Astrocyte of the spinal cord (primary cell): ENCODE measurements around the gene KRTAP1-5.

Source experiments
- DNase-seq: peaks from one replicate; pipeline ENCODE4 v3.0.0; 2011; ENCODE audit warnings: low read depth, low spot score
- H3K4me3 ChIP-seq: 2 replicates; pipeline ENCODE4 v1.5.1; 2011; ENCODE audit warnings: low read depth, mild to moderate bottlenecking, low read length, moderate library complexity
- in situ Hi-C: cut with HindIII; loops from 2 replicates; pipeline ENCODE4 v1.10.0; 2017; ENCODE audit warnings: low sequenced_read_pairs
- TF ChIP-seq, protein P1 (sequence below): IDR thresholded peaks from 2 replicates; pipeline ENCODE4 v1.5.1; 2012; ENCODE audit warnings: low read depth, mild to moderate bottlenecking, low read length, inconsistent platforms

Gene KRTAP1-5

GRCh38 chr17:40995116-40995515, 31.9 kb downstream of the KRTAP1-5 start:
- no peak for DNase-seq
- in situ Hi-C loops: no loop called here
- H3K4me3 ChIP-seq: no peak overlapping the region
- TF ChIP-seq, protein P1, sequence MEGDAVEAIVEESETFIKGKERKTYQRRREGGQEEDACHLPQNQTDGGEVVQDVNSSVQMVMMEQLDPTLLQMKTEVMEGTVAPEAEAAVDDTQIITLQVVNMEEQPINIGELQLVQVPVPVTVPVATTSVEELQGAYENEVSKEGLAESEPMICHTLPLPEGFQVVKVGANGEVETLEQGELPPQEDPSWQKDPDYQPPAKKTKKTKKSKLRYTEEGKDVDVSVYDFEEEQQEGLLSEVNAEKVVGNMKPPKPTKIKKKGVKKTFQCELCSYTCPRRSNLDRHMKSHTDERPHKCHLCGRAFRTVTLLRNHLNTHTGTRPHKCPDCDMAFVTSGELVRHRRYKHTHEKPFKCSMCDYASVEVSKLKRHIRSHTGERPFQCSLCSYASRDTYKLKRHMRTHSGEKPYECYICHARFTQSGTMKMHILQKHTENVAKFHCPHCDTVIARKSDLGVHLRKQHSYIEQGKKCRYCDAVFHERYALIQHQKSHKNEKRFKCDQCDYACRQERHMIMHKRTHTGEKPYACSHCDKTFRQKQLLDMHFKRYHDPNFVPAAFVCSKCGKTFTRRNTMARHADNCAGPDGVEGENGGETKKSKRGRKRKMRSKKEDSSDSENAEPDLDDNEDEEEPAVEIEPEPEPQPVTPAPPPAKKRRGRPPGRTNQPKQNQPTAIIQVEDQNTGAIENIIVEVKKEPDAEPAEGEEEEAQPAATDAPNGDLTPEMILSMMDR: no peak

DNA sequence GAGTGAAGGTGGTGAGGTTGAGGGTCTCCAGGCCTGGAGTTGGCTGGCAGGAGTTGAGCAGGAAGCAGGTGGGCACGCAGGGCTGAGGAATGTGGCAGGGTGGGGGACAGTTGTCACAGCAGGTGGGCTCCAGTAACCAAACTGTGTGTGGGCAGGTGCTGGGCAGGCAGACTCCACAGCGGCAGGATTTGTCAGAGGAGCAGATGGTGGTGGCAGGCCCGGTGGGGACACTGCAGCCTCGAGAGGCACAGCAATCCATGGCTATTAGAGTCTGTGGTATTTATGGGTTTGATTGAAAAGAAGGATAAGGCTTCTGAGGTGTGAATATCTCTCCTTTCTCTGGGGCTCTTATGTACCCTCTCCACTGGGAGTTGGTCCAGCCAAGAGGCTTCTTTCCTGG, 33.2 kb downstream of the KRTAP1-5 start, which contains the start of gene KRTAP3-3:
KRTAP3-3 (minus strand) TSS at position 326 of the 400 bp plus-strand sequence; CDS start at position 259, 67 bp downstream.
- TF ChIP-seq, protein P1: no peak
- H3K4me3 ChIP-seq: no peak within 1 kb of the TSS
- DNase-seq: no peak
- in situ Hi-C loops: no loop called here

GRCh38 chr17:40993084-40993483, 33.9 kb downstream of the KRTAP1-5 start:
- in situ Hi-C loops: no loop called here
- TF ChIP-seq, protein P1: no peak
- DNase-seq: no peak
- no peak overlapping the region for H3K4me3 ChIP-seq

- TF ChIP-seq, protein P1: no peak
- in situ Hi-C loops: no loop called here
- no peak overlapping the region for H3K4me3 ChIP-seq
- no peak for DNase-seq
Measured at GRCh38 chr17:40992666-40993065, 34.3 kb downstream of the KRTAP1-5 start.

DNA sequence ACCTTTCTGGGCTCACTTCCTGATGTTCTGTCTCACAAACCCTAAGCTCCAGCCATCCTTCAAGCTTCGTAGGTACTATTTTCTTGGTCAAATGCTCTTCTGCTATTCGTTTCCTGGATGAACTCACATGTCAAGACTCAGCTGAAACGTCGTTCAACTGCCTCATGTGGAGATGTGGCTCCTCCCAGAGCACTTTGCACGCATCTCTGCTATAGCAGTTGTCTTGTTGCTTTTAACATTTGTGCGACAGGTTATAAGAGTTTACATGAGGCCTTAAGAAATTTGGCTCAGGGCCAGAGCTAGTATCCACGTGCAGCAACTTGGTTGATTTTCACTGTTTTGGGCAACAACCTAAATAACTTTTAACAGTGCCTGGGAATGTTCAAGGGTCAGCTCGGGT, 40.1 kb downstream of the KRTAP1-5 start:
- no peak for DNase-seq
- H3K4me3 ChIP-seq: no peak overlapping the region
- TF ChIP-seq, protein P1: no peak
- in situ Hi-C loops: no loop called here

DNA sequence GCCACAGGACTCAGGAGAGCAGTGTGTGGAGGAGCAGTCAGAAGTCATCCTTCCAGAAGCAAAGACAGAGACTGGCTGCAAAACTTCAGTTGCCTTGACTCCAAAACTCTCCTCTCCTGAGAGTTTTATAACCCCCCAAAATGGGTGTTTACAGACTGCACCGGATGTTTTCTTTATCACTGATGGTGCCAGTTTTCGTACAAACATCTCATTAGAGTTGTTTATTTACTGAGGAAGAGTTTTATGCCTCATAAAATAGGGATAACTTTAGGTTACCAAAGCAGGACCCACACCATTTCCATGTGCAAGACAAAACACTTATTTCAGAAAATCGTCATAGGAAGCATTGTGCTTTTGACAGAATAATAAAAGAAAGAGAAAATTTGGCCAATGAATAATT, 42.8 kb downstream of the KRTAP1-5 start, which contains the start of gene KRT40:
KRT40 (minus strand) TSS at position 101 of the 400 bp plus-strand sequence; CDS start at position 48, 53 bp downstream.
- no peak within 1 kb of the TSS for H3K4me3 ChIP-seq
- TF ChIP-seq, protein P1: no peak
- DNase-seq: no peak
- in situ Hi-C loops: no loop called here

DNA sequence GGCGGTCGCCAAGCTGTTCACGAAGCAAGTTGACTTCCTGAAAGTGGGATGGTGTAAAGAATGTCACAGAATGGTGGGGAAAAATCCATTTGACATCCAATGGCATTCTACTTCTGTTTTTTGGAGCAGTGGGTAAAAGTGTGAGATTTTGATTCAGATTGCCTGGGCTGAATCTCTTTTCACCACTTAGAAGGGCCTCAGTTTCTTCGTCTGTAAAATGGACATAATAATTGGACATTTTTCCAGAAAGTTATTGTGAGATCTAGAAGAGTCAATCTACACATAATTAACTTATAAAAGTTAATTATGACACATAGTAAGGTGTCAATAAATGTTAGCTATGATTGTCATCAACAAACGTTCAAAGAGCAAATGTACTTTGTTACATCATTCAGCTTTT, 45.9 kb downstream of the KRTAP1-5 start:
- no peak for DNase-seq
- in situ Hi-C loops: no loop called here
- no peak overlapping the region for H3K4me3 ChIP-seq
- TF ChIP-seq, protein P1: no peak
